Stimulated activated CD4-positive, alpha-beta T cell treated with anti-CD3 and anti-CD28 coated beads, Interleukin-12 subunit alpha, Interleukin-12 subunit beta, amount 100 ng/mL, for 4 hours (primary cell): ENCODE data around the gene KIF13A.
"Not testable (repeated sequence)": the region's sequence is repeated elsewhere in the genome, so short reads cannot be mapped to it uniquely, and the experiment has no call there.

ENCODE experiments used
- DNase-seq: peaks from one replicate; pipeline ENCODE4 v3.0.0-alpha.2; 2020

The KIF13A gene

DNA sequence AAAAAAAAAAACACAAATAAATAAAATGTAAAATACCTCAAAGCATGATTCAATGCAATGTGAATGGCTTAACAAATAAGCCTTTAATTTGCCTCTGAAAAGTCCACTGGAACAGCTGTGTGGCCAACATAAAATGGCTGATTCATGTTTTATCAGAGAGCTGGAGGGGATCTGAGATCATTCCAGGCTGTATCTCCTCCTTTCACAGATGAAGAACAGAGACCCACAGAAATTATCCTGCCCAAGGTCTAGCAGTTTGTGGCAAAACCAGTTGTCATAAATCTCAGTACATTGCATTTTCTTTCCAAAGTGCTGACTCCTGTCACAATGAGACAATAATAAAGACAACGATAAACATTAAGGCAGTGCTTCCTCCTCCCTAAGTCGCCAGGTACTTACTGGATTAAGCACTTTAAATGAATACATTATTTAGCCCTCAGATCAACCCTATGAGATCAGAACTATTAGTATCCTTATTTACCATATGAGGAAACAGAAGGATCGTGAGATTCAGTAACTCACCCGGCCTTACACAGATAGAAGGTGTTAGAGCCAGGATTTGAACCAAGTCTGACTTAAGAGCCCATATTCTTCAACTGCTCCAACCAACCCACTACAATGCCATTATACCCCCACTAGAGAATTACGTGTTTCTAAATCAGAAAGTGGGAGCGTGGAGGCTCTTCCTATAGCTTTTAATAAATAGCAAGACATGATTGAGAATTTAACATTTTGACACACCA lies 118.3 kb downstream of the KIF13A start:
- no peak for DNase-seq

DNA sequence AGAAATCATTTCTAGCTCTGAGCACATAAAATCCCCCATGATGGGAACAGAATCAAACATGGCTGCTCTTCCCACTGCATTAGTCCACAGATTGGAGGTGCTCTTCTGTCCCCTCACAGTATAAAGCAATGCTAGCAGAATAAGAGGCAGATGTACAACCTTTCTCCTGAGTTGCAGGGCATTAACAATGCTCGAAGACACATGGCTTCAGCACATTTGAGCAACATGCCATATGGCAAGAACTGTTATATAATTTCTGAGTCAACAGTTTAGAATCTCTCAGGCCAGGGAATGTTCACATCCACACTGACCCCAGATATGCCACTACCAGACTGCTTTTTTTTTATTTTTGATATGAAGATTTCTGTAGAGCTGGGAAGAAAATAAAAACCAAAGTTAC lies 119.6 kb downstream of the KIF13A start:
- no peak for DNase-seq

- no peak for DNase-seq
Observed at GRCh38 chr6:17866876-17867444, 120.5 kb downstream of the KIF13A start.

DNA sequence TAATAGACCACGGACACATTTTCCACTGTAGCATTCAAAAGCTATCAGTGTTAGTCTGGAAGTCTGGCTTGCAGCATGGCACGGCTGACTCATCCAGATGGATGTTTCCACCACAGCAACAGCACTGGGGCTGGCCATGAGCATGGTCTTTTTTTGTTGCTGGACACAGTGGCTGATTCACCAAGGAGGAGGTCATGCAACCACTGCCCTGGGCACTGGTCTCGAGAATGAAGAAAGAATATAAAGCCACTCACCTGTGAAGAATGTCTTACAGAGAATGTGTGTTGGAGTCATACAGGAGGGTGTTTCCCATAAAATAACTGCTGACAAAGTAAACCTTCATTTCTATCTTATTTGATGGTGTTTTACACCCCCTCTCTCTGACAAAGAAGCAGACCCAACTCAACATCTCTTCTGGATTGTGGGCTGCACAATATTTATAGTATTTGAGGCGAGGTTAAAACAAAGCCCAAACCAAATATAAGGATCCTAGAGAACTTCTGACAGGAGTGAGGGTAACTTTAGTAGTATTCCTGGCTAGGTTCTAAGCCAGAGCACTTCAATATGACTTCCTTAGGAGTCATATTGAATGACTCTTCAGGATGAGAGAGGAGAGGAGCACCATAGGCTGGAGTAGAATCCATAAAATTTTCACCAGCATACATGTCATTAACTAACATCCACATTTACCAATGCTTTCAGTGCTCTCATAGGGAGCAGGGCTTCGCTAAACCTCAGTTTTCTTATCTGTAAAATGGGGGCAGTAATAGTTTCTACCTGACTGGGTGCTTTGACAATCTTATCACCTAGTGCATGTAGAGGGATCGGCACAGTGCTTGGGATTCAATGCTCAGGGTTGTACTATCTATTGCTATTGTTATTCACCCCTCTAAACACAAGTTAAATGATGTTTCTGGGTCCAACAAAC lies 121.4 kb downstream of the KIF13A start:
- DNase-seq = no peak

- DNase-seq = no peak
Observed at GRCh38 chr6:17865243-17865642, 122.2 kb downstream of the KIF13A start.

DNA sequence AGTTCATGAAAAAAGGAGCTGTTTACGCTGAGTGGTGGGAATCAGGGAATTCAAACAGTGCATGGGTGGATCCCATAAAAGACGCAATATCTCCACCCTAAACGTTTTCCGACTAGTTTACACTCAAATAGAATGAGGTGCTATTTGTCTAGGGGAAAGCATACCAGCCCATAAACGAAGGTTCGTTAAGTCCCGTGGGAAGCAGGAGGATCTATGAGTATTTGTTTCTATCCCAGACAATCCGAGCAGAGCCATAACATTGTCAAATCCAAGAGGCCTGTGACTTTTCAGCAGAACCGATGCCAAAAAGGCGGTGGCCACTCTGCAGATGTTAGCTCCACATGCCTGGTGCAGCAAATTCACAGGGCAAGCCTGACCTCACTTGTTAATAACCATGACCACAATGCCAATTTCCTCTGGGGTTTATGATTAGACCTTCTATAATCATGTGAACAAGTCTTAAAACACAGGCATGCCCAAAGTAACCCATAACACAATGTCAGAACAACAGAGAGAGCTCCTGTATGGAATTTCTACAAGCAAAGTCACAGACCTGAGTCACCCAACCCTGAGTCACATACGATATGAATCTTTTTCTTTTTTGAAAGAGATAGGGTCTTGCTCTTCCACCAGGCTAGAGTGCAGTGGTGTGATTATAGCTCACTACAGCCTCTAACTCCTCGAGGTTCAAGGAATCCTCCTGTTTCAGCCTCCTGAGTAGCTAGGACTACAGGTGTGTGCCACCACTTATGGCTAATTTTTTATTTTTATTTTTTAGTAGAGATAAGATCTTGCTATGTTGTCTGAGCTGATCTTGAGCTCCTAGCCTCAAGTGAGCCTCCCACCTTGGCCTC lies 123.3 kb downstream of the KIF13A start:
- DNase-seq = no peak

DNA sequence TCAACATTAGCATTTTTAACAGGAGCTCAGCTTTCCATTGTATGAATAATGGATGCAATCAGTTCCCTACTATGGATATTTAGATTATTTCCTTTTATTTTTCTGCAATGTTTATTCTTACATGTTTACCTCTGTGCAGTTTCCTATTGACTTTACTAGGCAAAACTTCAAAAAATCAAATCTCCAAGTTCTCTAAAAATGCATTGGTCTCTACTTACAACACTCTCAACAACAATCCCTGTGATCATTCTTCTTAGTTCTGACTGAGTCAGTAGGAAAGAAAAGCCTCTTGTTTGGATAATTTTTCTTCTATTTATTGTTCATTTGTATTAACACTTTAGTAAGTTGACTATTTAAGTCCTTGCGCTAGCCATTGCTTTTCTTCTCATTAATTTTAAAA lies 126.1 kb downstream of the KIF13A start:
- no peak for DNase-seq

DNA sequence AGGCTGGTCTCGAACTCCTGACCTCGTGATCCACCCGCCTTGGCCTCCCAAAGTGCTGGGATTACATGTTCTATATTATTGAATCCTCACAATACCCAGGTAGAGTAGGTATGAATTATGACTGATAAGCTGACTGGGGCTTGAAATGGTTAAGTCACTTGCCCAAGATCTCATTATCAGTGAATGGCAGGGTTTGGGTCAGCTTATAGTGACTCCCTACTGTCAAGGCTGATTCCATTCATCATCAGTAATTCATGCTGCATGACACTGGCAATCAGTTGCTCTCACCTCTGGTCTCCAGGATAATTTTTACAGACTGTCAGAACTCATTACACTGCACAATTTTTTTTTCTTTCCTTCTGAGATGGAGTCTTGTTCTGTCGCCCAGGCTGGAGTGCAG lies 127.6 kb downstream of the KIF13A start:
- DNase-seq = no peak

GRCh38 chr6:17858584-17858983 lies 128.9 kb downstream of the KIF13A start:
- DNase-seq = no peak

- DNase-seq = not testable (repeated sequence)
Observed at GRCh38 chr6:17857188-17857587, 130.2 kb downstream of the KIF13A start.

DNA sequence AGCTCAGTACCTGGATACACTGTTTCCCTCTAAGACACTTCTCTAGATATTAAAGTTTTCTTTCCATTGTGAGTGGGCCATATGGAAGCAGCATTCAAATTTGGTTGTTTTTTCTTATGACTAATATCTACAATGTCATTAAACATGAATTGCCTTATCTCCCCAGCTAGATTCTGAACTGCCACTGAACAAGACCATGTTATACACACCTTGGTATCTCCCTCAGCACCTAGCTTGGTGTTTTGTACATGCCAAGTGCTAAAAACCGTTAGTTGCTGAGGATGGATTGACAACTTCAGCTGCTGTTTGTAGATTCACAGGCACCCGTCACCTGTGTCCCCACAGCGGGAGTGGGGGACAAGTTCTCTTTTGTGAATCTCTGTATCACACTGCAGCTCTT lies 131.1 kb downstream of the KIF13A start:
- no peak for DNase-seq

GRCh38 chr6:17855381-17855780 lies 132.1 kb downstream of the KIF13A start:
- DNase-seq = no peak

DNA sequence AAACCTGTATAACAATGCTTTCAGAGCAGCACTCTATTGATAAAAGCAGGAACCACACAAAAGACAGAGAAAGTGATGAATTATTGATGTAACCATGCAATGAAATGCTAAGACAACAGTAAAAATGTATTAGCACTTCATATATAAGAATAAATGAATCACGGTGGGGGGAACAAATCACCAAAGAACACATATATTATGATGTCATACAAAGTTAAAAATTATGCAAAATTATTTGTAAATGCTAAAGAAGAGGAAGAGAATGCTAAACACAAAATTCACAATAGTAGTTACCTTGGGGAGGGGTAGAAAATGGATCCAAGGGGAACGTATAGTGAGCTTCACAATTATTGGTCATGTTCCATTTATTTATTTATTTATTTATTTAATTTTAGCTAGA lies 133.9 kb downstream of the KIF13A start:
- DNase-seq = no peak

- no peak for DNase-seq
Observed at GRCh38 chr6:17851720-17852161, 135.7 kb downstream of the KIF13A start.

GRCh38 chr6:17851001-17851719 lies 136.3 kb downstream of the KIF13A start:
- DNase-seq = no peak

- DNase-seq = no peak
Observed at GRCh38 chr6:17850281-17850680, 137.2 kb downstream of the KIF13A start.

- no peak for DNase-seq
Observed at GRCh38 chr6:17847203-17847760, 140.2 kb downstream of the KIF13A start.

GRCh38 chr6:17846762-17847161 lies 140.7 kb downstream of the KIF13A start:
- no peak for DNase-seq

DNA sequence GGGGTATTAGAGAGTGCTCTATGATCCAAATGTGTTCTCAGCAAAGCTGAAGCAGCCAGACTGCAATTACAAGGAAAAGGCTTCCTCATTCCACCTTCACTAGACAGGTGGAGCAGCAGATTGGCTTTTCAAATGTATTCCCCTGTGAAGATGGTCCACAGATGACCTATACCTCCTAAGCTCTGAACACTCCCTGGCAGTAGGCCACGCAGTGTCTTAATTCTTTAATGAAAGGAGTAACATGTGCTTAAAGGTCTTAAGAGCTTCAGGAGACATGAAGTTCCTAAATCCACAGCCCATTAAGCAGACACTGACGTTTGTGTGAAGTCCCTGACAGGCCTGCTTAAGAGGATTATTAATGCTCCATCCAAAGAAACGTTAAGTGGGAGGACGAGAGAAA lies 141.8 kb downstream of the KIF13A start:
- no peak for DNase-seq

- DNase-seq = not testable (repeated sequence)
Observed at GRCh38 chr6:17844967-17845366, 142.5 kb downstream of the KIF13A start.

DNA sequence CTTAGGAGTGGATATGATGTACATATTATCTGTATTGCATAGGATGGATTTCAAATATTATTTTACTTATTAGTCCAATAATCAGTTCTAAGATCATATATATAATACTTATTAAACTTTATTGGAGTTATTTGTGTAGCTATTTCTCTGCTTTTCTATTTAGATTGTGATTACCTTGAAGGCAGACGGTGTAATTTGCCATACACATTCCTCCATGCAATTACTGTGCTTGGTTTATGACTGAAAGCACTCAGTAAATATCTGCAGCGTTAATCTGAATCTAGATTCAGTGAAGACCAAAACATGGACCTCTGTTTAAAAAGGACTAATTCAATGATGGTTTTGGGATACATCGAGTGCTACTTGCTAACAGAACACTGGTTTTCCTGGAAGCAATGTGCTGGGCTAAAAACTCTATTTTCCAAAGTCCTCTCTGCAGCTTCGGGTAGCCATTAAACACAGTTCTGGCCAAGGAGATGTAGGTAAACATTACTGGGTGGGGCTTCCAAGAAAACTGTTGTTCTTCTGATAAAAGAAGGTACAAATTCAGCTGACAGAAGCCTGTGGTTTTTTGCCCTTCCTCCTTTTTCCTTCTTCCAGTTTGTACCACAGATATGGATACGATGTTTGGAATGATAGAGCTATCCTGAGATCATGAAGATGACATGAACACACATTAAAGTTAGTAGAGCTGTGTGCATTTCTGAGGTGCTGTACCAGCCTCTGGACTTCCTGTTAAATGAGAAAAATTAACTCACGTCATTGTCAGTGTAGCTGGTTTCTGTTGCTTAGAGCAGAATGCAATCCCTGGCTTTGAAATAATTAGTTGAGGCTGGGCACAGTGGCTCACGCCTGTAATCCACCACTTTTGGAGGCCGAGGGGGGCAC lies 144.3 kb downstream of the KIF13A start:
- no peak for DNase-seq
